WTC11 (cell line): Measurements from ENCODE around the gene RILPL1. TPM values are rescaled to one million over a fixed set of nuclear protein-coding genes. Genes with fewer than 3 reads are reported as not detected.
"Not testable (repeated sequence)": the region's sequence is repeated elsewhere in the genome, so short reads cannot be mapped to it uniquely, and the experiment has no call there.

ENCODE experiments used
- ATAC-seq: fragments of 200-7000 bp; cut with Tn5 transposase; 2 replicates; pipeline ENCODE4 v1.10.0; 2021; ENCODE audit warnings: mild to moderate bottlenecking, moderate library complexity
- CTCF ChIA-PET: fragments of 300-600 bp; sonication (Branson Sonifier 250); formaldehyde crosslinking; loops from one replicate; lab custom pipeline; 2021; ENCODE audit warnings: antibody characterized with exemption; lab: Charles Lee
- POLR2A ChIA-PET: fragments of 350-600 bp; sonication (Branson Sonifier 250); formaldehyde crosslinking; loops from one replicate; lab custom pipeline; 2021; ENCODE audit warnings: antibody characterized with exemption; lab: Charles Lee
- DNase-seq: peaks from one replicate; pipeline ENCODE4 v3.0.0; 2021; ENCODE audit warnings: low spot score
- H3K27ac Mint-ChIP-seq: 2 replicates; pipeline ENCODE4 v1.8.0; 2021; ENCODE audit warnings: mixed read lengths
- H3K27me3 Mint-ChIP-seq: 2 replicates; pipeline ENCODE4 v1.8.0; 2021; ENCODE audit warnings: low read depth, mild to moderate bottlenecking, moderate library complexity, mixed read lengths
- H3K36me3 Mint-ChIP-seq: 2 replicates; pipeline ENCODE4 v1.8.0; 2021; ENCODE audit warnings: mixed read lengths
- H3K4me1 Mint-ChIP-seq: 2 replicates; pipeline ENCODE4 v1.8.0; 2022; ENCODE audit warnings: mixed read lengths
- H3K4me3 Mint-ChIP-seq: 2 replicates; pipeline ENCODE4 v1.8.0; 2021; ENCODE audit warnings: mild to moderate bottlenecking, moderate library complexity, mixed read lengths
- H3K9me3 Mint-ChIP-seq: 2 replicates; pipeline ENCODE4 v1.8.0; 2021; ENCODE audit warnings: mixed read lengths
- AR ChIP-seq: fragments of 250-450 bp; sonication (Bioruptor Pico); IDR thresholded peaks from 2 replicates; pipeline ENCODE4 v1.9.0; 2021; ENCODE audit warnings: mild to moderate bottlenecking
- ATF2 ChIP-seq: sonication (generic); formaldehyde crosslinking; IDR thresholded peaks from 2 replicates; pipeline ENCODE4 v1.8.1; 2022; ENCODE audit warnings: low read depth, missing genetic modification reagents, borderline replicate concordance
- CDX4 ChIP-seq: fragments of 250-450 bp; sonication (Bioruptor Pico); IDR thresholded peaks from 2 replicates; pipeline ENCODE4 v1.9.0; 2021; ENCODE audit warnings: moderate library complexity, mild to moderate bottlenecking, inconsistent platforms, borderline replicate concordance
- CREM ChIP-seq: sonication (generic); formaldehyde crosslinking; IDR thresholded peaks from 2 replicates; pipeline ENCODE4 v1.8.1; 2022; ENCODE audit warnings: mild to moderate bottlenecking, missing genetic modification reagents, moderate library complexity
- ETV6 ChIP-seq: sonication (generic); formaldehyde crosslinking; IDR thresholded peaks from 2 replicates; pipeline ENCODE4 v1.8.1; 2022; ENCODE audit warnings: mild to moderate bottlenecking, missing genetic modification reagents
- GRHL2 ChIP-seq: fragments of 250-450 bp; sonication (Bioruptor Pico); IDR thresholded peaks from 2 replicates; pipeline ENCODE4 v1.8.0; 2022; ENCODE audit warnings: mild to moderate bottlenecking, moderate library complexity; ENCODE audit not compliant: insufficient replicate concordance, severe bottlenecking
- NFE2L1 ChIP-seq: sonication (generic); formaldehyde crosslinking; IDR thresholded peaks from 2 replicates; pipeline ENCODE4 v1.8.1; 2023; ENCODE audit warnings: missing genetic modification reagents
- NFYB ChIP-seq: sonication (generic); formaldehyde crosslinking; conservative IDR thresholded peaks from 2 replicates; pipeline ENCODE4 v1.8.0; 2022; ENCODE audit warnings: low read depth, missing genetic modification reagents
- PRDM15 ChIP-seq: sonication (generic); formaldehyde crosslinking; IDR thresholded peaks from 2 replicates; pipeline ENCODE4 v1.8.0; 2022; ENCODE audit warnings: missing genetic modification reagents
- RELA ChIP-seq: sonication (generic); formaldehyde crosslinking; IDR thresholded peaks from 2 replicates; pipeline ENCODE4 v1.8.1; 2022; ENCODE audit warnings: missing genetic modification reagents, mild to moderate bottlenecking, borderline replicate concordance
- TCF7 ChIP-seq: sonication (generic); formaldehyde crosslinking; IDR thresholded peaks from 2 replicates; pipeline ENCODE4 v1.8.0; 2022; ENCODE audit warnings: mild to moderate bottlenecking, low read depth, missing genetic modification reagents, moderate library complexity
- TEAD1 ChIP-seq: sonication (generic); formaldehyde crosslinking; IDR thresholded peaks from 2 replicates; pipeline ENCODE4 v1.8.0; 2022; ENCODE audit warnings: mild to moderate bottlenecking, missing genetic modification reagents
- TEAD4 ChIP-seq: sonication (generic); formaldehyde crosslinking; IDR thresholded peaks from 2 replicates; pipeline ENCODE4 v1.8.0; 2022; ENCODE audit warnings: mild to moderate bottlenecking, missing genetic modification reagents
- ZNF121 ChIP-seq: sonication (generic); formaldehyde crosslinking; IDR thresholded peaks from 2 replicates; pipeline ENCODE4 v1.8.0; 2023; ENCODE audit warnings: missing genetic modification reagents
- ZNF219 ChIP-seq: sonication (generic); formaldehyde crosslinking; IDR thresholded peaks from 2 replicates; pipeline ENCODE4 v1.8.0; 2023; ENCODE audit warnings: missing genetic modification reagents, mild to moderate bottlenecking, borderline replicate concordance
- ZNF232 ChIP-seq: sonication (generic); formaldehyde crosslinking; IDR thresholded peaks from 2 replicates; pipeline ENCODE4 v1.8.0; 2022; ENCODE audit warnings: mild to moderate bottlenecking, missing genetic modification reagents
- ZNF317 ChIP-seq: sonication (generic); formaldehyde crosslinking; IDR thresholded peaks from 2 replicates; pipeline ENCODE4 v1.8.1; 2023; ENCODE audit warnings: low read depth, mild to moderate bottlenecking, moderate library complexity, missing genetic modification reagents, borderline replicate concordance
- total RNA-seq: library from RNA; stranded (reverse); gene quantifications from 3 replicates; pipeline ENCODE4 v1.2.3, GENCODE V29; 2021
- TF ChIP-seq, protein P1 (sequence below): sonication (generic); formaldehyde crosslinking; IDR thresholded peaks from 2 replicates; pipeline ENCODE4 v1.8.1; 2023; ENCODE audit warnings: mild to moderate bottlenecking, missing genetic modification reagents, borderline replicate concordance

The RILPL1 gene
- total RNA-seq, 1 experiment from 2014 or later: 8.2 TPM

- TF ChIP-seq PRDM15 (CRISPR knock-in tag) (no peak), NFE2L1 (CRISPR knock-in tag) (no peak), CREM (CRISPR knock-in tag) (no peak), ZNF121 (CRISPR knock-in tag) (no peak), ZNF317 (CRISPR knock-in tag) (no peak)
- TF ChIP-seq, all 79 proteins: peak for 0
These were observed 80.4 kb downstream of the RILPL1 start (continued) for GRCh38 chr12:123453165-123453564.

GRCh38 chr12:123452276-123452550, 81.3 kb downstream of the RILPL1 start:
- ChIA-PET CTCF (interaction anchor here (0.7 to 1.3 kb wide), 2 partner anchors 42 to 130 kb away, joined by 3 to 6 read pairs; no protein-coding TSS in a partner anchor), POLR2A (interaction anchor here (0.6 to 0.7 kb wide), 4 partner anchors 31 to 505 kb away, joined by 3 to 7 read pairs (median 5); no protein-coding TSS in a partner anchor)
- DNase-seq, H3K4me3 Mint-ChIP-seq, H3K27me3 Mint-ChIP-seq, ATAC-seq, H3K4me1 Mint-ChIP-seq, H3K36me3 Mint-ChIP-seq, H3K27ac Mint-ChIP-seq, H3K9me3 Mint-ChIP-seq: not testable (repeated sequence)

DNA sequence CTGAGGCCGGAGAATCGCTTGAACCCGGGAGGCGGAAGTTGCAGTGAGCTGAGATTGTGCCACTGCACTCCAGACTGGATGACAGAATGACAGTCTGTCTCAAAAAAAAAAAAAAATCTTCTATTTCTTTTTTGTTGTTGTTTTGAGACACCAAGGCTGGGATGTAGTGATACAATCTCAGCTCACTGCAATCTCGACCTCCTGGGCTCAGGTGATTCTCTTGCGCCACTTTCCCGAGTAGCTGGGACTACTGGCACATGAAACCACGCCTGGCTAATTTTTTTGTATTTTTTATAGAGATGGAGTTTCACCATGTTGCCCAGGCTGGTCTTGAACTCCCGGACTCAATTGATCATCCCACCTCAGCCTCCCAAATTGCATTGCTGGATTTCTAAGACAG, 82.9 kb downstream of the RILPL1 start:
- ChIA-PET POLR2A (interaction anchor here (0.7 kb wide), 1 partner anchor 196 kb away, joined by 3 read pairs; no protein-coding TSS in a partner anchor), CTCF (interaction anchor here (0.7 kb wide), 1 partner anchor 65 kb away, joined by 3 read pairs; no protein-coding TSS in a partner anchor)
- Mint-ChIP-seq H3K4me3 (no peak overlapping the region), H3K27ac (no peak overlapping the region), H3K9me3 (no peaks in the 10 kb centered on the region), H3K4me1 (peaks cover 3% of the 10 kb centered on the region), H3K36me3 (no peaks in the 10 kb centered on the region), H3K27me3 (no peaks in the 10 kb centered on the region)
- ATAC-seq: no peak
- DNase-seq: no peak
- TF ChIP-seq CDX4 (CRISPR knock-in tag) (no peak), ZNF232 (CRISPR knock-in tag) (no peak), AR (no peak), TEAD4 (CRISPR knock-in tag) (no peak), GRHL2 (CRISPR knock-in tag) (no peak), TCF7 (CRISPR knock-in tag) (no peak), ETV6 (no peak)

- no peaks in the 10 kb centered on the region for H3K27me3 Mint-ChIP-seq
- ChIA-PET POLR2A (no interaction called here), CTCF (interaction anchor here (0.6 to 0.7 kb wide), 2 partner anchors 64 to 181 kb away, joined by 3 read pairs; no protein-coding TSS in a partner anchor)
- no peaks in the 10 kb centered on the region for H3K36me3 Mint-ChIP-seq
- H3K27ac Mint-ChIP-seq: no peak overlapping the region
- DNase-seq (no peak), ATAC-seq (no peak)
- peaks cover 3% of the 10 kb centered on the region for H3K4me1 Mint-ChIP-seq
- no peak overlapping the region for H3K4me3 Mint-ChIP-seq
- no peaks in the 10 kb centered on the region for H3K9me3 Mint-ChIP-seq
- TF ChIP-seq NFYB (CRISPR knock-in tag) (no peak), TEAD1 (CRISPR knock-in tag) (no peak), ZNF219 (CRISPR knock-in tag) (no peak), ATF2 (CRISPR knock-in tag) (no peak), RELA (CRISPR knock-in tag) (no peak)
- TF ChIP-seq, protein P1, sequence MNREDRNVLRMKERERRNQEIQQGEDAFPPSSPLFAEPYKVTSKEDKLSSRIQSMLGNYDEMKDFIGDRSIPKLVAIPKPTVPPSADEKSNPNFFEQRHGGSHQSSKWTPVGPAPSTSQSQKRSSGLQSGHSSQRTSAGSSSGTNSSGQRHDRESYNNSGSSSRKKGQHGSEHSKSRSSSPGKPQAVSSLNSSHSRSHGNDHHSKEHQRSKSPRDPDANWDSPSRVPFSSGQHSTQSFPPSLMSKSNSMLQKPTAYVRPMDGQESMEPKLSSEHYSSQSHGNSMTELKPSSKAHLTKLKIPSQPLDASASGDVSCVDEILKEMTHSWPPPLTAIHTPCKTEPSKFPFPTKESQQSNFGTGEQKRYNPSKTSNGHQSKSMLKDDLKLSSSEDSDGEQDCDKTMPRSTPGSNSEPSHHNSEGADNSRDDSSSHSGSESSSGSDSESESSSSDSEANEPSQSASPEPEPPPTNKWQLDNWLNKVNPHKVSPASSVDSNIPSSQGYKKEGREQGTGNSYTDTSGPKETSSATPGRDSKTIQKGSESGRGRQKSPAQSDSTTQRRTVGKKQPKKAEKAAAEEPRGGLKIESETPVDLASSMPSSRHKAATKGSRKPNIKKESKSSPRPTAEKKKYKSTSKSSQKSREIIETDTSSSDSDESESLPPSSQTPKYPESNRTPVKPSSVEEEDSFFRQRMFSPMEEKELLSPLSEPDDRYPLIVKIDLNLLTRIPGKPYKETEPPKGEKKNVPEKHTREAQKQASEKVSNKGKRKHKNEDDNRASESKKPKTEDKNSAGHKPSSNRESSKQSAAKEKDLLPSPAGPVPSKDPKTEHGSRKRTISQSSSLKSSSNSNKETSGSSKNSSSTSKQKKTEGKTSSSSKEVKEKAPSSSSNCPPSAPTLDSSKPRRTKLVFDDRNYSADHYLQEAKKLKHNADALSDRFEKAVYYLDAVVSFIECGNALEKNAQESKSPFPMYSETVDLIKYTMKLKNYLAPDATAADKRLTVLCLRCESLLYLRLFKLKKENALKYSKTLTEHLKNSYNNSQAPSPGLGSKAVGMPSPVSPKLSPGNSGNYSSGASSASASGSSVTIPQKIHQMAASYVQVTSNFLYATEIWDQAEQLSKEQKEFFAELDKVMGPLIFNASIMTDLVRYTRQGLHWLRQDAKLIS (CRISPR knock-in tag): no peak
These were observed 83.7 kb downstream of the RILPL1 start for GRCh38 chr12:123449856-123450255.
